Lung microvascular endothelial cell (primary cell): ENCODE measurements around the gene ZYG11B. TPM values are rescaled to one million over a fixed set of nuclear protein-coding genes. Genes with fewer than 3 reads are reported as not detected.
"Not testable (repeated sequence)": the region's sequence is repeated elsewhere in the genome, so short reads cannot be mapped to it uniquely, and the experiment has no call there.

Source experiments
- DNase-seq, 2 donors: peaks; one replicate each; pipeline versions ENCODE4 v3.0.0 to v3.0.0-alpha.2; 2010; ENCODE audit warnings: low read depth in 2 of 2
- total RNA-seq: library from RNA; depleted of rRNA; stranded (reverse); fragments of >200 nt; gene quantifications from 2 replicates; pipeline ENCODE4 v1.2.1, GENCODE V29; 2014

ZYG11B gene
- total RNA-seq, 1 donor from 2014 or later = 25.8 TPM

DNA sequence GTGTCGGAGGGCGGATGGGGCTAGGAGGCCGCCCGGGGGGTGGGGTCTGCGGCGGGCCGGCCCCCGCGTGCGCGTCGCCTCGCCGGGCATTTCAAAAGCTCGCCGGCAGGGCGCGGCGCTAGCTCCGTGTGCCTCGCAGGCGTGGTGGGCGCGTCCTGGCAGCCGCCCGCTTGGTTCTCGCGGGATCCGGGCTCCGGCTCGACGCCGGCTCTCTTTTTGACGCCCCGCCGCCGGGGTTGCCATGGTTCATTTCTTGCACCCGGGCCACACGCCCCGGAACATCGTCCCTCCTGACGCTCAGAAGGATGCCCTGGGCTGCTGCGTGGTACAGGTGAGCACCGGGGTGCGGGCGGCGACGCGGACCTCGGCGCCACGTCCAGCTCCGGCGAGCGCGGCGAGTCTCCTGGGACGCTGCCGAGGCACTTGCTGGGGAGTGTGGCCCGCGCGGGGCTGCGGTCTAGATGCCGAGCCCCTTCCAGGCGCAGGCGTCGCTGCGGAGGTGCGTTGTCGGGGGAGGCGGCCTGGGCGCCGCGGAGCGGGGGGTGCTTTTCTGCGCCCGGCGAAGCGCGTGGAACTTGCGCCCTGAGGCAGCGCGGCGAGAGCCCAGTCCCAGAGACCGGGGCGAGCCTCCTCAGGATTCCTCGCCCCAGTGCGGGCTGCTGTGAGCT is 116.5 kb downstream of the ZYG11B start, which contains the start of gene ZYG11A:
ZYG11A (plus strand) TSS at position 118 of the 668 bp plus-strand sequence; CDS start at position 242, 124 bp downstream.
- DNase-seq = peak; percentile 63 to 77

DNA sequence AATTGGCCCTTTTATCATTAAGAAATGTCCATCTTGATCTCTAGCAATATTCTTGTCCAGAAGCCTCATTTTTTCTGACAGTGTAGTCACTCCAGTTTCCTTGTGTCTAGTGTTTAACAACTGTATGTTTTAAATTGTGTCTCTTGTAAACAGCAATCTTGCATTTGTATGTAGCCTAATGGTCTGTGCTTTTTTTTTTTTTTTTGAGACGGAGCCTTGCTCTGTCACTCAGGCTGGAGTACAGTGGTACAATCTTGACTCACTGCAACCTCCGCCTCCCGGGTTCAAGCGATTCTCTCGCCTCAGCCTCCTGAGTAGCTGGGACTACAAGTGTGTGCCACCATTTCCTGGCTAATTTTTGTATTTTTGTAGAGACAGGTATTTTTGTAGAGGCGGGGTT is 118.9 kb downstream of the ZYG11B start:
- DNase-seq = not testable (repeated sequence)

DNA sequence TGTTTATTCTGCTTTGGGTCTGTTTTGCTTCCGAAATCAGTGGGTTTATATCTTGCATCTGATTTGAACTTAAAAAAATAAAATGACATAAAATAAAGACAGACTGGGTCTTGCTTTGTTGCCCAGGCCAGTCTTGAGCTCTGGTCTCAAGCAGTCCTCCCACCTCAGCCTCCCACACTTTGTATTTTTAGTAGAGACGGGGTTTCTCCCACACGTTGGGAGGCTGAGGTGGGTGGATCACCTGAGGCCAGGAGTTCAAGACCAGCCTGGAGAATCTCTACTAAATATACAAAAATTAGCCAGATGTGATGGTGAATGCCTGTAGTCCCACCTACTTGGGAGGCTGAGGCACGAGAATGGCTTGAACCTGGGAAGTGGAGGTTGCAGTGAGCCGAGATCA is 122.2 kb downstream of the ZYG11B start:
- no peak for DNase-seq

DNA sequence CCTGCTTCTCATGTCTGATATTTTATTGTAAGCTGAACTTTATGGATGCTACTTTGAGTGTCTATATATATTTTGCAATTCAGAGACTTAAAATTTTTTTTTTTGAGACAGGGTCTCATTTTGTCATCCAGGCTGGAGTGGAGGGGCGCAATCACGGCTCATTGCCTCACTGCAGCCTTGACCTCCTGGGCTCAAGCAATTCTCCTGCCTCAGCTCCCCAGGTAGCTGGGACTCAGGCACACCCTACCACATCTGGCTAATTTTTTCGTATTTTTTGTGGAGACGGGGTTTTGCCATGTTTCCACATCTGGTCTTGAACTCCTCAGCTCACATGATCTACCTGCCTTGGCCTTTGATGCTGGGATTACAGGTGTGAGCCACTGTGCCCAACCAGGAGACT is 124.7 kb downstream of the ZYG11B start:
- no peak for DNase-seq

DNA sequence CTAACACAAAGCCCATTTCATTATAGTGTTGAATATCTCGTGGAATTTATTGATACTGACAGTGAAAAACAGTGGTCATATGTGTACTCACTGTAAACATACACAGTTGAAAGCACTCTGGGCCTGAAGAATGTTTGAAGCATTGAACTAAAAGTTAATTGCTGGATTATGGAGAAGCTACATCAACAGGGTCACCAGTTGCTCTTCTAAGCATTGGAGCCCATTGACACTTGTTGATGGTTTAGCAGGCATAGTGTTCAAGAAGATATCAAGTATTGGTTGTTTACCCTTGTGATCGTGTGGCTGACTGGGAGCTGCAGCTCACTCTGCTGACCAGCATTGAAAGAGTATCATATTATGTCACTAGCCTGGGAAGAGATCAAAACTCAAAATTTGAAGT is 126.6 kb downstream of the ZYG11B start:
- DNase-seq = no peak

DNA sequence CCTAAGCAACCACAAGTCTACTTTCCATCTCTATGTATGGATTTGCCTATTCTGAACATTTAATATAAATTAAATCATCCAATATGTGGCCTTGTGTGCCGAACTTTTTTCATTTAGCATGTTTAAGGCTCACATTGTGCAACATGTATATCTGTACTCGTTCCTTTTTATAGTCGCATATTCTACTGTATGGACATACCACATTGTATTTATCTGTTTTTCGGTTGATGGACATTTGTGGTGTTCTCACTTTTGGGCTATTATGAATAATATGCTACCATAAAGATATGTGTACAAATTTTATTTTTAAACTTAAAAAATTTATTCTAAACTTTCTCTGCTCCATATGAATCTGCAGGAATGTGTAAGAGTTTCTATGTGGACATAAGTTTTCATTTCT is 129.3 kb downstream of the ZYG11B start:
- DNase-seq = no peak

DNA sequence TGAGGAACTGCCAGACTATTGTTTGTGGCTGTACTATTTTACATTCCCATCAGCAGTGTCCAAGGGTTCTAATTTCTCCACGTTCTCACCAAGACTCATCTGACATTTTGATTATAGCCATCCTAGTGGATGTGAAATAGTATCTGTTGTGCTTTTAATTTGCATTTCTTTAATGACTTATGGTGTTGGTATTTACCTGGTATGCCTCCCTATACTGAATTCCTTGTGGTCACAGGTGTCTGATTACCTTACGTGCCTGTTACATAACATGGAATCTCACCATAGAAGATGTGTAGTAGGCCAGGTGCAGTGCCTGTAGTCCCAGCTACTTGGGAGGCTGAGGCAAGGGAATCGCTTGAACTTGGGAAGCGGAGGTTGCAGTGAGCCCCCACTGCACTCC is 129.8 kb downstream of the ZYG11B start:
- DNase-seq = no peak

DNA sequence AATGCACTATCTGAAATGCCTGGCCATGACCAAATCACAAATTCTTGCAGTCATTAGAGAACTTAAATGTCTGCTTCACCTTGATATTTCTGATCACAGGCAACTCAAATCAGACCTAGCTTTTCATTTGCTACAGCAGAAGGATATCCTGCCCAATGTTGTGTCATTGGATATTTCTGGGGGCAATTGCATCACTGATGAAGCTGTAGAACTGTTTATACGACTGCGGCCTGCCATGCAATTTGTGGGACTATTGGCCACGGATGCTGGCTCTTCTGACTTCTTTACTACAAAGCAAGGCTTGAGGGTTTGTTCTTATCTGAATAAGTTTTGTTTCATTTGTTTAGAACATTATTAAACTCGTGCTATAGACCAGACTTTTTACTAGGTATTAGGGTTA is 131.2 kb downstream of the ZYG11B start:
- DNase-seq = no peak

DNA sequence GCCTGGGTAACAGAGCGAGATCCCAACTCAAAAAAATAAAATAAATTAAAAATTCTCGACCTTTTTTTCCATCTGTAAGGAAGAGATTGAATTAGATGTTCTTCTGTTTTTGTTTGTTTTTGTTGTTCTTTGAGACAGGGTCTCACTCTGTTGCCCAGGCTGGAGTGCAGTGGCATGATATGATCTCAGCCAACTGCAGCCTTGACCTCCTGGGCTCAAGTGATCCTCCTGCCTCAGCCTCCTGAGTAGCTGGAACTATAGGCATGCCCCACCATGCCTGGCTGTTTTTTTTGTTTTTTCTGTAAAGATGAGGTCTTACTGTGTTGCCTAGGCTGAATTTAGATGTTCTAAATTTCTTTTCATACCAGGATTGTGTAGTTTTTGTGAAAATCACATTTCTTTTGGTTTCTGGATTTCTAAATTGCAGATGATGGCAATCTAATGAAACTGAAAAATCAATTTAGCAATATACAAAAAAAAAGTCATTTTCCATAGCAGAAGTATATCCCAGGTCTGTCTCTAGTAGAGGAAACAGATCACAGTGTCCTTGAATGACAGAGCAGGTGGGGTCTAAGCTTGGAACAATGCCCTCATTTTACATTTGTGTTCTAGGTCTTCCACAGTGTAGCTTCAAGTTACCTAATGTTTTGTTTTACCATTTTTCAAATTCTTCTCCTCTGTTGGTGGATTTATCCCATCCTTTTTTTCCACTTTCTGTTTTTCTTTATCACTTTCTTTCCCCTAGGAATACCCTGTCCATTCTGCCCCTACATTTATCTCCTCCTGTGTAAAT is 136.6 kb downstream of the ZYG11B start:
- no peak for DNase-seq

DNA sequence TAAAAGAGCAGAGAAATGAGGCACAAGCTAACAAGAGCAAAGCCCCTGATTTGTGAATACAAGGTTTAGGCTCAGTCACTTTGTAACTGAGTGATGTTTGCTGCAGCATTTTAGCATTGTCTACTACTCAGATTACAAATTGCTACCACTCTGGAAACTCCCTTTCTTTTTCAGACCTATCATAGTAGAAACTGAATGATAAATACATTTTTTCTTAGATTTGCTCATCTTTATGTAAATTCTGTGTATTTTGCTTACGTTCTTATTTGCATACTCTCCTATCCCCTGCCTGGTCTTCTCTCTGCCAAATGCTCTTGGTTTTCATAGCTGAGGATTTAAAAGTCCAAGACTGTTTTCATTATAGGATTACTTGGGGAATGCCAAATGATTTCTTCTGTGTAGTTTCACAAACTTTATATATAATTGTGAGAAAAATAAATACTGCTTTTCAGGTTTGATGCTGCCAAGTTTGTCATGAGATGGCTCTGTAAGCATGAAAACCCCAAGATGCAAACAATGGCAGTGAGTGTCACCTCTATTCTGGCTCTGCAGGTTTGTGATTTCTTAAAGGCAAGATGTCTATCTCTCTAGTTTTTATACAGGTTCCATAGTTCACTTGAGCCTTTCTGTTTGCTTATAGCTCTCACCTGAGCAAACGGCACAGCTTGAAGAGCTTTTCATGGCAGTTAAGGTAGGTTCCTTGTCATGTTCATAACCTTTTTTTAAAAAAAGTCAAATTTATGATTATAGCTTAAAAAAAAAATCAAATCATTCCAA is 141.0 kb downstream of the ZYG11B start:
- DNase-seq = no peak

DNA sequence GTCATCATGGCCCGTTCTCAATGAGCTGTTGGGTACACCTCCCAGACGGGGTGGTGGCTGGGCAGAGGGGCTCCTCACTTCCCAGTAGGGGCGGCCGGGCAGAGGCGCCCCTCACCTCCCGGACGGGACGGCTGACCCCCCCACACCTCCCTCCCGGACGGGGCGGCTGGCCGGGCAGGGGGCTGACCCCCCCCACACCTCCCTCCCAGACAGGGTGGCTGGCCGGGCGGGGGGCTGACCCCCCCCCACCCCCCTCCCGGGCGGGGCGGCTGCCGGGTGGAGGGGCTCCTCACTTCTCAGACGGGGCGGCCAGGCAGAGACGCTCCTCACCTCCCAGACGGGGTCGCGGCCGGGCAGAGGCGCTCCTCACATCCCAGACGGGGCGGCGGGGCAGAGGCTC is 143.5 kb downstream of the ZYG11B start:
- not testable (repeated sequence) for DNase-seq

DNA sequence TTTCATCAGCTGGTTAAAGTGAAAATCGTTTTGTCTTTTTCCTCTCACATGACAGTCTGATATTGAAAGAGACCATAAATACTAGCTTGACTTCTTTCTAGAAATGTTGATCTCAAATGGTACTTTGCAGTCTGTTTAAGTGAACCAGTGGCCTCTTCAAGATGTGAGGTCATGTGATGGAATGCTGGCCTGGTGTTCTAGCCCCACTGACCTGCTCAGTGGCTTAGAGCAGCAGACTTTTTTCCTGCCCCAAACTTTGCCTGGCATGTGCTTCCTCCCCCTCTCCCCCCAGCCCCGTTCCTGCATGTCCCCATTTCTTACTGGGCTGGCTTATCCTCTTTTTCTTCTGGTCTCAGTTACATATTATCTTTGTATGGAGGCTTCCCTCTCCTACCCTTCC is 150.6 kb downstream of the ZYG11B start:
- DNase-seq = no peak

Other genes with a start within 250 kb of the ZYG11B start
- gene TUT4, start 173.4 kb upstream of the ZYG11B start, total RNA-seq = 11.6 and 15.9 TPM in 2 replicates
- gene GPX7, start 124.1 kb upstream of the ZYG11B start, total RNA-seq = 5.6 and 18.1 TPM in 2 replicates
- gene SHISAL2A, start 93.3 kb upstream of the ZYG11B start, total RNA-seq = not detected in 2 replicates
- 7.0 and 7.7 TPM in 2 replicates for gene COA7, start 28.1 kb upstream of the ZYG11B start, total RNA-seq
- under 0.01 TPM in 2 replicates for gene ZYG11A, start 116.3 kb downstream of the ZYG11B start, total RNA-seq
- gene ECHDC2, start 195.3 kb downstream of the ZYG11B start, total RNA-seq = 7.0 and 7.9 TPM in 2 replicates
- gene SCP2, start 200.8 kb downstream of the ZYG11B start, total RNA-seq = 95.2 and 102 TPM in 2 replicates